Mesenchymal stem cell (in vitro differentiated cells and primary cell): ENCODE data around the gene KIF3A.

Experiments used
- DNase-seq: peaks from one replicate; pipeline ENCODE4 v3.0.0-alpha.2; 2013
- H2AFZ ChIP-seq: one replicate; pipeline ENCODE4 v1.6.1; 2013; ENCODE audit warnings: low read depth, mild to moderate bottlenecking, control low read depth, inconsistent platforms, low read length, moderate library complexity
- H2AK5ac ChIP-seq: 2 replicates; pipeline ENCODE4 v1.6.1; 2013; ENCODE audit warnings: low read length, moderate library complexity, mild to moderate bottlenecking, inconsistent platforms; ENCODE audit not compliant: severe bottlenecking
- H2BK120ac ChIP-seq: one replicate; pipeline ENCODE4 v1.6.1; 2013; ENCODE audit warnings: low read depth, mild to moderate bottlenecking, inconsistent platforms, low read length, moderate library complexity
- H2BK12ac ChIP-seq, 2 experiments: one replicate each; pipeline ENCODE4 v1.6.1; 2013; ENCODE audit warnings: inconsistent platforms in 2 of 2, low read length in 2 of 2, mild to moderate bottlenecking in 2 of 2, moderate library complexity in 2 of 2, control low read depth in 1 of 2
- H2BK15ac ChIP-seq: one replicate; pipeline ENCODE4 v1.6.1; 2013; ENCODE audit warnings: mild to moderate bottlenecking, low read depth, inconsistent platforms; ENCODE audit not compliant: poor library complexity, severe bottlenecking
- H2BK5ac ChIP-seq: 2 replicates; pipeline ENCODE4 v1.6.1; 2013; ENCODE audit warnings: low read depth, mild to moderate bottlenecking, low read length, control low read depth, inconsistent platforms; ENCODE audit not compliant: poor library complexity, severe bottlenecking
- H3K14ac ChIP-seq, 2 experiments: one replicate each; pipeline ENCODE4 v1.6.1; 2013; ENCODE audit warnings: inconsistent platforms in 2 of 2, low read length in 2 of 2, control low read depth in 1 of 2, mild to moderate bottlenecking in 1 of 2, moderate library complexity in 1 of 2
- H3K18ac ChIP-seq, 2 experiments: one replicate each; pipeline ENCODE4 v1.6.1; 2013; ENCODE audit warnings: inconsistent platforms in 2 of 2, low read length in 2 of 2, control low read depth in 1 of 2, low read depth in 1 of 2, mild to moderate bottlenecking in 1 of 2
- H3K23ac ChIP-seq, 2 experiments: one replicate each; pipeline ENCODE4 v1.6.1; 2013; ENCODE audit warnings: inconsistent platforms in 2 of 2, low read length in 2 of 2, mild to moderate bottlenecking in 2 of 2, moderate library complexity in 2 of 2, control low read depth in 1 of 2
- H3K27ac ChIP-seq: 2 replicates; pipeline ENCODE4 v1.5.1; 2013; ENCODE audit warnings: mild to moderate bottlenecking, moderate library complexity, low read length, control low read depth, inconsistent platforms; ENCODE audit not compliant: poor library complexity, severe bottlenecking
- H3K27me3 ChIP-seq, 2 experiments: 2 replicates each; pipeline versions ENCODE4 v1.6.1 to v1.7.0; 2013; ENCODE audit warnings: low read length in 2 of 2, mild to moderate bottlenecking in 2 of 2, moderate library complexity in 2 of 2, control low read depth in 1 of 2, inconsistent platforms in 1 of 2; ENCODE audit not compliant: control insufficient read depth in 1 of 2, insufficient read depth in 1 of 2
- H3K36me3 ChIP-seq, 2 experiments: 2 replicates each; pipeline versions ENCODE4 v1.6.1 to v1.7.0; 2013; ENCODE audit warnings: low read length in 2 of 2, control low read depth in 1 of 2, inconsistent platforms in 1 of 2, low read depth in 1 of 2, mild to moderate bottlenecking in 1 of 2; ENCODE audit not compliant: insufficient read depth in 2 of 2, control insufficient read depth in 1 of 2
- H3K4ac ChIP-seq, 2 experiments: one replicate each; pipeline ENCODE4 v1.6.1; 2013; ENCODE audit warnings: inconsistent platforms in 2 of 2, low read length in 2 of 2, mild to moderate bottlenecking in 2 of 2, moderate library complexity in 2 of 2, control low read depth in 1 of 2, low read depth in 1 of 2
- H3K4me1 ChIP-seq: 2 replicates; pipeline ENCODE4 v1.6.1; 2013; ENCODE audit warnings: low read depth, low read length, control low read depth; ENCODE audit not compliant: control insufficient read depth, insufficient read depth
- H3K4me2 ChIP-seq: 2 replicates; pipeline ENCODE4 v1.6.1; 2013; ENCODE audit warnings: low read length, mild to moderate bottlenecking, inconsistent platforms; ENCODE audit not compliant: poor library complexity, severe bottlenecking
- H3K4me3 ChIP-seq, 2 experiments: 2 replicates each; pipeline versions ENCODE4 v1.5.1 to v1.7.0; 2013; ENCODE audit warnings: low read length in 2 of 2, mild to moderate bottlenecking in 2 of 2, control low read depth in 1 of 2, low read depth in 1 of 2; ENCODE audit not compliant: insufficient read depth in 1 of 2
- H3K79me1 ChIP-seq: replicated peaks from 2 replicates; pipeline ENCODE4 v1.6.1; 2013; ENCODE audit warnings: mild to moderate bottlenecking, control low read depth, low read length, inconsistent platforms; ENCODE audit not compliant: poor library complexity, severe bottlenecking
- H3K9ac ChIP-seq: 2 replicates; pipeline ENCODE4 v1.7.0; 2013; ENCODE audit warnings: mild to moderate bottlenecking, low read length, moderate library complexity
- H3K9me3 ChIP-seq: 2 replicates; pipeline ENCODE4 v1.7.0; 2013; ENCODE audit warnings: mild to moderate bottlenecking, low read length; ENCODE audit not compliant: control insufficient read depth
- H4K8ac ChIP-seq: one replicate; pipeline ENCODE4 v1.6.1; 2013; ENCODE audit warnings: inconsistent platforms, mild to moderate bottlenecking, low read length, moderate library complexity
- H4K91ac ChIP-seq: one replicate; pipeline ENCODE4 v1.6.1; 2013; ENCODE audit warnings: mild to moderate bottlenecking, low read length, inconsistent platforms
- WGBS: methylation state at CpG from one replicate; pipeline ENCODE4 v1.1.7; 2013; ENCODE audit warnings: mixed read lengths; 5-methylcytosine and 5-hydroxymethylcytosine counted together

The KIF3A gene

GRCh38 chr5:132666310-132667123, 70.8 kb downstream of the KIF3A start:
- Histone ChIP-seq H3K4me2 (no peak overlapping the region), H3K79me1 (no peaks in the 10 kb centered on the region), H3K4ac (no peak overlapping the region), H3K9me3 (no peaks in the 10 kb centered on the region), H2AK5ac (no peak overlapping the region), H3K18ac (no peak overlapping the region), H2BK15ac (no peak overlapping the region), H3K36me3 (no peaks in the 10 kb centered on the region), H4K91ac (no peak overlapping the region), H2BK5ac (no peak overlapping the region), H3K23ac (no peak overlapping the region), H2BK12ac (no peak overlapping the region), H3K9ac (no peak overlapping the region), H3K14ac (peak overlapping the region in 1 of 2 experiments; percentile 0), H3K4me3 (no peak overlapping the region), H3K27ac (no peak overlapping the region), H2BK120ac (no peak overlapping the region), H2AFZ (no peak overlapping the region), H4K8ac (no peak overlapping the region), H3K4me1 (peaks cover 4% of the 10 kb centered on the region), H3K27me3 (peaks cover 10 to 12% of the 10 kb centered on the region in 2 experiments)
- DNase-seq = no peak
- WGBS = 93% methylated on average over 16 of the region's 16 CpGs

GRCh38 chr5:132665574-132666080, 71.7 kb downstream of the KIF3A start:
- H2BK15ac ChIP-seq = no peak overlapping the region
- H3K27me3 ChIP-seq = peaks cover 10 to 12% of the 10 kb centered on the region in 2 experiments
- H3K4me2 ChIP-seq = no peak overlapping the region
- H2BK5ac ChIP-seq = no peak overlapping the region
- no peak overlapping the region for H4K8ac ChIP-seq
- no peak overlapping the region for H2BK12ac ChIP-seq
- no peak overlapping the region for H2AK5ac ChIP-seq
- no peak overlapping the region for H3K9ac ChIP-seq
- H3K27ac ChIP-seq = no peak overlapping the region
- WGBS = 88% methylated on average over 20 of the region's 21 CpGs
- H3K4me3 ChIP-seq = no peak overlapping the region
- no peak for DNase-seq
- H2AFZ ChIP-seq = no peak overlapping the region
- H3K36me3 ChIP-seq = no peaks in the 10 kb centered on the region
- H3K23ac ChIP-seq = no peak overlapping the region
- H3K79me1 ChIP-seq = no peaks in the 10 kb centered on the region
- H3K18ac ChIP-seq = no peak overlapping the region
- H3K9me3 ChIP-seq = no peaks in the 10 kb centered on the region
- peak overlapping the region in 1 of 2 experiments; percentile 26 for H3K14ac ChIP-seq
- peaks cover 7% of the 10 kb centered on the region for H3K4me1 ChIP-seq
- H2BK120ac ChIP-seq = no peak overlapping the region
- H3K4ac ChIP-seq = no peak overlapping the region
- H4K91ac ChIP-seq = no peak overlapping the region

- H4K91ac ChIP-seq = no peak overlapping the region
- no peak overlapping the region for H2AK5ac ChIP-seq
- H3K4me2 ChIP-seq = no peak overlapping the region
- H3K27me3 ChIP-seq = peaks cover 10 to 17% of the 10 kb centered on the region in 2 experiments
- no peaks in the 10 kb centered on the region for H3K36me3 ChIP-seq
- H3K14ac ChIP-seq = no peak overlapping the region
- H3K9ac ChIP-seq = no peak overlapping the region
- H3K23ac ChIP-seq = no peak overlapping the region
- 95% methylated on average over 9 of the region's 9 CpGs for WGBS
- peak overlapping the region in 1 of 2 experiments; percentile 37 for H2BK12ac ChIP-seq
- H3K18ac ChIP-seq = no peak overlapping the region
- no peak overlapping the region for H2BK120ac ChIP-seq
- no peak overlapping the region for H2BK5ac ChIP-seq
- H3K4ac ChIP-seq = no peak overlapping the region
- H2BK15ac ChIP-seq = no peak overlapping the region
- no peak for DNase-seq
- H4K8ac ChIP-seq = no peak overlapping the region
- no peaks in the 10 kb centered on the region for H3K9me3 ChIP-seq
- H3K4me3 ChIP-seq = no peak overlapping the region
- H3K4me1 ChIP-seq = peaks cover 9% of the 10 kb centered on the region
- no peak overlapping the region for H2AFZ ChIP-seq
- no peak overlapping the region for H3K27ac ChIP-seq
- no peaks in the 10 kb centered on the region for H3K79me1 ChIP-seq
Observed at GRCh38 chr5:132664696-132665209, 72.6 kb downstream of the KIF3A start.
